Measurements from ENCODE around the gene CCNT1.

Gene CCNT1

DNA sequence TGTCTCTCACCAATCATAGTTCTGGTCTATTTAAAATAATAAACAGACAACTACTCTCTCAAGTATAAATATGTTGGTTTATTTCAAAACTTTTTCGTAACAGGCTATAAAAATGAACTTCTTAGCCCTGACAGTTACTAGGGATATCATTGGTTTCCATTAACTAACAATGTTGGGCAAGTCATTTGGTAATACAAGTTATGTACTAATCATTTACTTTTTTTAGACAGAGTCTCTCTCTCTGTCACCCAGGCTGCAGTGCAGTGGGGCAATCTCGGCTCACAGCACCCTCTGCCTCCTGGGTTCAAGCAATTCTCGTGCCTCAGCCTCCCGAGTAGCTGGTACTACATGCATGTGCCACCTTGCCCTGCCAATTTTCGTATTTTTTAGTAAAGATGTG lies 19.9 kb downstream of the CCNT1 start:
- Histone ChIP-seq H4K20me1 (ENCODE audit: insufficient read depth, low read length, poor library complexity, severe bottlenecking) (peaks cover 25% of the 10 kb centered on the region), H3K36me3 (ENCODE audit: insufficient read depth, low read length) (peaks cover 79% of the 10 kb centered on the region), H3K79me2 (ENCODE audit: insufficient read depth, low read length) (peaks cover 5% of the 10 kb centered on the region; the same call in 1 of the 2 replicates), H3K4me3 (ENCODE audit: low read length, poor library complexity, severe bottlenecking) (no peak overlapping the region), H2AFZ (ENCODE audit: low read length) (no peak overlapping the region), H3K9me3 (ENCODE audit: insufficient read depth, low read depth, low read length) (no peaks in the 10 kb centered on the region), H3F3A (ENCODE audit: low read depth) (no peaks in the 10 kb centered on the region), H3K4me2 (ENCODE audit: low read depth, low read length, poor library complexity, severe bottlenecking) (no peak overlapping the region), H3K9me2 (replicated peaks; ENCODE audit: low read depth, low read length) (no peaks in the 10 kb centered on the region), H3K27me3 (ENCODE audit: insufficient read depth, low read length, poor library complexity, severe bottlenecking) (no peaks in the 10 kb centered on the region), H3K9ac (ENCODE audit: low read depth, low read length, poor library complexity, severe bottlenecking) (no peak overlapping the region), H3K4me1 (ENCODE audit: insufficient read depth, low read length, poor library complexity, severe bottlenecking) (no peaks in the 10 kb centered on the region)
- TF ChIP-seq EZH2phosphoT487 (IDR thresholded peaks at IDR 0.05; ENCODE audit: borderline replicate concordance) (no peak), CTCF (conservative IDR thresholded peaks at IDR 0.05; ENCODE audit: low read length) (no peak)

DNA sequence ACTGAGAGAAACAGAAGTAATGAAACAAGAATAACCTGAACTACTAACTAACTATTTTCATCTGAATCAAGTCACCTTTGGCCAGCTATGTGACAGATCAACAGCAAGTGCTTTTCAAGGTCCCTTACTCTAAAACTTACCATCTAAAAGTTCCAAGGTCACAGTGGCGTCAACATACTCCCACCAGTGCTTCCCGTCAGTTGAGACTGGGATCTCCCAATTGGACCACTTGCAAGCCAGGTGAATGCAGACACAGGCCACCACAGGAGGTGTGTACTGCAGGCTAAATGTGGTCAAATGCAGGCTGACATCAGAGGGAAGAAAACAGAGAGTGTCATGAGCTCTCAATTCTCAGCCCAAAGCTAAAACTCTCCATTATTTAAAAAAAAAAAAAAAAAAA lies 20.6 kb downstream of the CCNT1 start:
- no peak overlapping the region for H3K9ac ChIP-seq (ENCODE audit: low read depth, low read length, poor library complexity, severe bottlenecking)
- H3K9me3 ChIP-seq (ENCODE audit: insufficient read depth, low read depth, low read length) = no peaks in the 10 kb centered on the region
- TF ChIP-seq CTCF (conservative IDR thresholded peaks at IDR 0.05; ENCODE audit: low read length) = no peak
- no peak for TF ChIP-seq EZH2phosphoT487 (IDR thresholded peaks at IDR 0.05; ENCODE audit: borderline replicate concordance)
- peaks cover 86% of the 10 kb centered on the region for H3K36me3 ChIP-seq (ENCODE audit: insufficient read depth, low read length)
- H3F3A ChIP-seq (ENCODE audit: low read depth) = no peaks in the 10 kb centered on the region
- peaks cover 19% of the 10 kb centered on the region for H4K20me1 ChIP-seq (ENCODE audit: insufficient read depth, low read length, poor library complexity, severe bottlenecking)
- no peaks in the 10 kb centered on the region for H3K4me1 ChIP-seq (ENCODE audit: insufficient read depth, low read length, poor library complexity, severe bottlenecking)
- peaks cover 8% of the 10 kb centered on the region; the same call in 1 of the 2 replicates for H3K79me2 ChIP-seq (ENCODE audit: insufficient read depth, low read length)
- no peak overlapping the region for H3K4me3 ChIP-seq (ENCODE audit: low read length, poor library complexity, severe bottlenecking)
- no peaks in the 10 kb centered on the region for H3K9me2 ChIP-seq (replicated peaks; ENCODE audit: low read depth, low read length)
- no peak overlapping the region for H2AFZ ChIP-seq (ENCODE audit: low read length)
- no peaks in the 10 kb centered on the region for H3K27me3 ChIP-seq (ENCODE audit: insufficient read depth, low read length, poor library complexity, severe bottlenecking)
- H3K4me2 ChIP-seq (ENCODE audit: low read depth, low read length, poor library complexity, severe bottlenecking) = no peak overlapping the region

- H3K4me2 ChIP-seq (ENCODE audit: low read depth, low read length, poor library complexity, severe bottlenecking) = no peak overlapping the region
- TF ChIP-seq EZH2phosphoT487 (IDR thresholded peaks at IDR 0.05; ENCODE audit: borderline replicate concordance) (no peak), CTCF (conservative IDR thresholded peaks at IDR 0.05; ENCODE audit: low read length) (no peak)
These were observed 22.5 kb downstream of the CCNT1 start for GRCh38 chr12:48694038-48694437.

More at GRCh38 chr12:48694038-48694437, 22.5 kb downstream of the CCNT1 start:
- H3K9me2 ChIP-seq (replicated peaks; ENCODE audit: low read depth, low read length) = no peaks in the 10 kb centered on the region
- no peaks in the 10 kb centered on the region for H3K4me1 ChIP-seq (ENCODE audit: insufficient read depth, low read length, poor library complexity, severe bottlenecking)
- H3K4me3 ChIP-seq (ENCODE audit: low read length, poor library complexity, severe bottlenecking) = no peak overlapping the region
- no peaks in the 10 kb centered on the region for H3F3A ChIP-seq (ENCODE audit: low read depth)
- no peaks in the 10 kb centered on the region for H3K27me3 ChIP-seq (ENCODE audit: insufficient read depth, low read length, poor library complexity, severe bottlenecking)
- peaks cover 14% of the 10 kb centered on the region for H4K20me1 ChIP-seq (ENCODE audit: insufficient read depth, low read length, poor library complexity, severe bottlenecking)
- peaks cover 8% of the 10 kb centered on the region; the same call in 1 of the 2 replicates for H3K79me2 ChIP-seq (ENCODE audit: insufficient read depth, low read length)
- no peak overlapping the region for H2AFZ ChIP-seq (ENCODE audit: low read length)
- no peak overlapping the region for H3K9ac ChIP-seq (ENCODE audit: low read depth, low read length, poor library complexity, severe bottlenecking)
- H3K36me3 ChIP-seq (ENCODE audit: insufficient read depth, low read length) = peaks cover 91% of the 10 kb centered on the region
- no peaks in the 10 kb centered on the region for H3K9me3 ChIP-seq (ENCODE audit: insufficient read depth, low read depth, low read length)

Measured in Loucy (cell line).